Duodenal mucosa (tissue), 2 donors: ENCODE results near the gene CCNT2.

Source experiments
- H3K27ac ChIP-seq: one replicate; pipeline ENCODE4 v1.7.0; 2013; ENCODE audit warnings: low read depth, low read length
- H3K27me3 ChIP-seq, 2 donors: one replicate each; pipeline ENCODE4 v1.7.0; 2013; ENCODE audit warnings: low read length in 2 of 2, control low read depth in 1 of 2; ENCODE audit not compliant: insufficient read depth in 2 of 2, control insufficient read depth in 1 of 2
- H3K36me3 ChIP-seq, 2 donors: one replicate each; pipeline ENCODE4 v1.7.0; 2013; ENCODE audit warnings: low read length in 2 of 2, control low read depth in 1 of 2; ENCODE audit not compliant: insufficient read depth in 2 of 2, control insufficient read depth in 1 of 2
- H3K4me1 ChIP-seq, 2 donors: one replicate each; pipeline ENCODE4 v1.7.0; 2013; ENCODE audit warnings: low read length in 2 of 2, control low read depth in 1 of 2; ENCODE audit not compliant: insufficient read depth in 2 of 2, control insufficient read depth in 1 of 2
- H3K4me3 ChIP-seq, 2 donors: one replicate each; pipeline ENCODE4 v1.7.0; 2013; ENCODE audit warnings: low read length in 2 of 2, low read depth in 1 of 2
- H3K9ac ChIP-seq, 2 donors: one replicate each; pipeline ENCODE4 v1.7.0; 2013; ENCODE audit warnings: low read length in 2 of 2, low read depth in 1 of 2
- H3K9me3 ChIP-seq, 2 donors: one replicate each; pipeline ENCODE4 v1.7.0; 2013; ENCODE audit warnings: low read length in 2 of 2, control low read depth in 1 of 2; ENCODE audit not compliant: control insufficient read depth in 1 of 2

The CCNT2 gene

DNA sequence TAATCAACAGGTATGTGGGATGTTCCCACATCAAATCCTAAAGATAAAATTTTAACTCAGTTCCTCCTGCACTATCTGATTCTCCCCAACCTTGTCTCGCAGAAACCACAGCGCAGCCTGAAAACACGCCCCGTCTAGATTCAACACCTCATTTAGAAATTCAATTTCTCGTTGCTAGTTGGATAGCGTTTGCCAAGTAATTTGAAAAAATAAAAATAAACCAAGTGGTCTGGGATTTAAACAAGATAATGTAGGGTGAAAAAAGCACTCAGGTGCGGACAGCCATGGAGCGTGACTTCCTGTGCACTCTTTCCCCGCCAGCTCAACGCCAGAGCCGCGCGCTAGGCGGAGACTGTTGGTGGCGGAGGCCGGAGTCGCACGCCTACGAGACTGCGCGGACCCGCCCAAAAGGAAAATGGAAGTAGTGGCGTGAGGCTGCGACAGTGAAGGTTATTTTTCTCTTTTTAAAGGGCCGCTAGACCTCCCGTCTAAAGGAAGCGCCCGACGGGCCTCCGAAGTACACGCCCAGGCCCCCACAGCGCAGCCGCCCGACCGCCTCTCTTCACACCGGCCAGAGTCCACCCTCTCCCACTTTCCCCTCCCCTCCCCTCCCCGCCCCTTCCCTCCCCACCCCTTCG, 615 bp upstream of the CCNT2 start:
- Histone ChIP-seq H3K36me3 (no peaks in the 10 kb centered on the region), H3K9ac (peak overlapping the region; percentile 70 to 73), H3K9me3 (no peaks in the 10 kb centered on the region), H3K4me1 (peaks cover 24 to 30% of the 10 kb centered on the region in 2 donors), H3K27ac (peak overlapping the region; percentile 85), H3K27me3 (no peaks in the 10 kb centered on the region), H3K4me3 (peak overlapping the region; percentile 83 to 87)

GRCh38 chr2:134919341-134920210, 954 bp downstream of the CCNT2 start:
- H3K9ac ChIP-seq = peak overlapping the region; percentile 97 to 98
- no peaks in the 10 kb centered on the region for H3K27me3 ChIP-seq
- no peaks in the 10 kb centered on the region for H3K36me3 ChIP-seq
- no peaks in the 10 kb centered on the region for H3K9me3 ChIP-seq
- peaks cover 24 to 31% of the 10 kb centered on the region in 2 donors for H3K4me1 ChIP-seq
- peak overlapping the region; percentile 94 to 97 for H3K4me3 ChIP-seq
- H3K27ac ChIP-seq = peak overlapping the region; percentile 99

- Histone ChIP-seq H3K36me3 (peaks cover 0 to 5% of the 10 kb centered on the region in 2 donors), H3K4me3 (no peak overlapping the region), H3K9ac (no peak overlapping the region), H3K27ac (no peak overlapping the region), H3K4me1 (peaks cover 32 to 43% of the 10 kb centered on the region in 2 donors), H3K9me3 (no peaks in the 10 kb centered on the region), H3K27me3 (no peaks in the 10 kb centered on the region)
Observed at GRCh38 chr2:134924912-134925311, 6.3 kb downstream of the CCNT2 start.

DNA sequence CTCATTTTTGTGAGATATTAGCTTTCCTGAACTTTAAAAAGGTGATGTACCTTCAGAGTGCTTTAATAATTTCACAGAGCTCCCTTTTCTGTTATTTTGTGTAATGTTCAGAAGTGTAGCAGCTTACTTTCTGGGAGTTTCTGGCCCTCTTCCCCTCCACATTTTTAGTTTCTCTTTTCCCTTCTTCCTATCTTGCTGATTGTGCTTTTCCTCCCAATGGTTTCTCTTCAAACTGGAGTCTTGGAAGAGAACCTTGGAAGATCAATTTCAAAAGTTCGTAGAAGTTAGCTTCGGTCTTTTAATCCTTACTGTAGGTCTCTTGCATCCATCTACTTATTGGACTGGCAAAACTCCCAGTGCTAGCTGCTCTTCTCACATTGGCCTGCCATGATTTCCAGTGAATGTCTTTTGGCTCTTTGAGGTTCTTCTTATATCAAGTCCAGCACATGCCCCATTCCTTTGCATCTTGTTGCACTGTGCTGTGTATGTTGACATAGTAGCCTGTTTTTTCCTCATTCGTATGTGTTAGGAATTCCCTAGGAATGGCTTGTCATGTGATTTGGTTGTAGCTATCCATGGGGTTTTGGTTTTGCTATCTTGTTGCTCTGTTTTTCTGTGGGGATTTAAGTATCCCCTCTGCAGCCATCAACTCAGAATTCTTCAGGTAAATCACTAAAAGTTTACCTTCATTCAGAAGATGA, 7.8 kb downstream of the CCNT2 start:
- H3K4me1 ChIP-seq = peaks cover 20 to 41% of the 10 kb centered on the region in 2 donors
- no peak overlapping the region for H3K27ac ChIP-seq
- no peak overlapping the region for H3K4me3 ChIP-seq
- H3K9me3 ChIP-seq = no peaks in the 10 kb centered on the region
- no peaks in the 10 kb centered on the region for H3K27me3 ChIP-seq
- no peak overlapping the region for H3K9ac ChIP-seq
- peaks cover 0 to 5% of the 10 kb centered on the region in 2 donors for H3K36me3 ChIP-seq

GRCh38 chr2:134927195-134927594, 8.6 kb downstream of the CCNT2 start:
- Histone ChIP-seq H3K9me3 (no peaks in the 10 kb centered on the region), H3K36me3 (peaks cover 5 to 6% of the 10 kb centered on the region in 2 donors), H3K27me3 (no peaks in the 10 kb centered on the region), H3K4me3 (no peak overlapping the region), H3K27ac (no peak overlapping the region), H3K9ac (no peak overlapping the region), H3K4me1 (peaks cover 12 to 36% of the 10 kb centered on the region in 2 donors)

GRCh38 chr2:134932864-134933526, 14.4 kb downstream of the CCNT2 start:
- H3K9ac ChIP-seq = peak overlapping the region in 1 of 2 donors; percentile 58
- H3K27me3 ChIP-seq = no peaks in the 10 kb centered on the region
- H3K9me3 ChIP-seq = no peaks in the 10 kb centered on the region
- H3K4me1 ChIP-seq = peaks cover 29 to 44% of the 10 kb centered on the region in 2 donors
- no peak overlapping the region for H3K27ac ChIP-seq
- H3K36me3 ChIP-seq = peaks cover 0 to 13% of the 10 kb centered on the region in 2 donors
- peak overlapping the region; percentile 22 to 30 for H3K4me3 ChIP-seq

GRCh38 chr2:134933732-134934131, 15.1 kb downstream of the CCNT2 start:
- no peak overlapping the region for H3K9ac ChIP-seq
- no peaks in the 10 kb centered on the region for H3K9me3 ChIP-seq
- no peak overlapping the region for H3K4me3 ChIP-seq
- H3K27ac ChIP-seq = no peak overlapping the region
- peaks cover 3 to 19% of the 10 kb centered on the region in 2 donors for H3K36me3 ChIP-seq
- no peaks in the 10 kb centered on the region for H3K27me3 ChIP-seq
- H3K4me1 ChIP-seq = peaks cover 29 to 44% of the 10 kb centered on the region in 2 donors

DNA sequence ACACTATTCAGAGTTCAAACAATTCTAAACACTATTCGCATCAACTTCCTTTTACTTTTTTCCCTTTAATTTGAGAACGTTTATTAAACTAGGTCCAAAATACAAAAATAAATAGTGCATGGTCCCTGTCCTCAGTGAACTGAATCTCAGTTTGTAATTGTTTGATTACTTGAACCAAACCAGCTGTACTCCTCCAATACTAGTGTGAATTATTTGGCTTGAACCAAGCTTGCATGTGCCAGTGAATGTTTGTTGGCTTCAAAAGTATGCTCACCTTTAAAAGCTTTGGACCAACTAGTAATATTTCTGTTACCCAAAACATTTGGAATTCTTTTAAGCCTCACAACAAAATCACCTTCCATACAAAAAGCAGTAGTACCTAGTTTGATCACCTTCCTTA, 15.5 kb downstream of the CCNT2 start:
- peaks cover 29 to 44% of the 10 kb centered on the region in 2 donors for H3K4me1 ChIP-seq
- peaks cover 7 to 19% of the 10 kb centered on the region in 2 donors for H3K36me3 ChIP-seq
- H3K27me3 ChIP-seq = no peaks in the 10 kb centered on the region
- H3K9ac ChIP-seq = no peak overlapping the region
- H3K9me3 ChIP-seq = no peaks in the 10 kb centered on the region
- no peak overlapping the region for H3K27ac ChIP-seq
- no peak overlapping the region for H3K4me3 ChIP-seq

GRCh38 chr2:134934641-134935040, 16.0 kb downstream of the CCNT2 start:
- Histone ChIP-seq H3K4me1 (peaks cover 29 to 44% of the 10 kb centered on the region in 2 donors), H3K36me3 (peaks cover 8 to 21% of the 10 kb centered on the region in 2 donors), H3K9ac (no peak overlapping the region), H3K4me3 (no peak overlapping the region), H3K27ac (no peak overlapping the region), H3K27me3 (no peaks in the 10 kb centered on the region), H3K9me3 (no peaks in the 10 kb centered on the region)
